ENCODE data around the gene UBR1.

- no peak for TF ChIP-seq CTCF (conservative IDR thresholded peaks at IDR 0.05 in 1 of 2, IDR thresholded peaks at IDR 0.05 in 1 of 2; ENCODE audit: low read depth in 1 of 2, low read length in 2 of 2)
- no peak for TF ChIP-seq EZH2 (IDR thresholded peaks at IDR 0.05; ENCODE audit: low read length, missing control alignments)
Observed at GRCh38 chr15:43127752-43128151, 21.9 kb upstream of the UBR1 start.
